IMR-90 (cell line): Measurements from ENCODE around the gene ACAD10. TPM values are rescaled to one million over a fixed set of nuclear protein-coding genes. Genes with fewer than 3 reads are reported as not detected.

Experiments
- MAZ ChIP-seq: IDR thresholded peaks from 2 replicates; pipeline ENCODE4 v1.6.1; 2012; ENCODE audit warnings: low read depth, mild to moderate bottlenecking, low read length, improper control_type of control experiment, moderate library complexity, borderline replicate concordance
- USF2 ChIP-seq: fragments of 150-350 bp; IDR thresholded peaks from 2 replicates; pipeline ENCODE4 v1.6.1; 2017; ENCODE audit warnings: mild to moderate bottlenecking, antibody characterized with exemption, low read length, low read depth
- polyA plus RNA-seq, 3 experiments: library from polyadenylated mRNA; depleted of rRNA; stranded (reverse); fragments of >200 nt; gene quantifications; 2 replicates each; pipeline ENCODE4 v1.2.3, GENCODE V29; 2012; ENCODE audit warnings: low replicate concordance in 1 of 3
- total RNA-seq: library from RNA; depleted of rRNA; stranded (reverse); fragments of >200 nt; gene quantifications from 2 replicates; pipeline ENCODE4 v1.2.3, GENCODE V29; 2012

Gene ACAD10
- total and polyA plus RNA-seq, 2 of the 4 experiments (the other 2 are of a cell fraction) = 12.4 to 21.0 TPM

DNA sequence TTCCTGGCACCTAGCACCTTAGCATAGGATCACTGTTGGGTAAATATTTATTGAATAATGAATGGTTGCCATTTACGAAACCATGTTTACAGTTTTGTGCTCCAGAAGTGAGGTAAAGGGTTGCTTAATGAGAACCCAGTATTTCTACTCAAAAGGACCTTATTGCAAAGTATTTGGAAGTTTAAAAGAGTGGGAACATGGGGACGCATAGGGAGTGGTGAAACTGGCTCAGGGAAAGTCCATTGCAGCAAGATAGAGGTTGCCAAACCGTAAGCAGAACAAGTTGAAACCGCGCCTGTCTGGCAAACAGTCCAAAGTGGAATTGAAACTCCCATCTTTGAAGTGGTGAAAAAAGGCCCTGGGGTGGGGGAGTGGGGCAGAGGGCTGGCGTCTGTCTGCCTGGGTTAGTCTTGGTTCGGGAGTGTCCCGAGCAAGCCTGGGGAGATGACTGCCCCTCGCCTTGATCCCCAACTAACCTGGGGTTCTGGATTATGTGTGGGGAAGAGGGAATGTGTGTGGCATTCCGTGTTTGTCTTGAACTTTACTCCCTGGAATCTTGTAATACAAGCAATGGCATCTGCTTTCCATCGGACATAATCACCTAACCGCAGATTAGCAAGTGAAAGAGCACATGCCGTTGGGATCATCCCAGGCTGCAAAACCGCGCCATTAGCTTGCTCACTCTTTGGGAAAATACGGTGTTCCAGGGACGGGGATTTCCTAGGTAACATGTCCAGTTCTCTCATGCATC, 88.1 kb downstream of the ACAD10 start (continued):
- TF ChIP-seq USF2 = 0 out of 2 replicates have a peak, but pooled peaks have one; percentile 17
- no peak for TF ChIP-seq MAZ
